SK-N-SH (cell line): ENCODE results near the gene ARHGEF40.

Experiments used
- CHD2 ChIP-seq: fragments of 150-350 bp; IDR thresholded peaks from 2 replicates; pipeline ENCODE4 v1.6.1; 2018; ENCODE audit warnings: low read length; ENCODE audit not compliant: partially characterized antibody
- JUND ChIP-seq: IDR thresholded peaks from 2 replicates; pipeline ENCODE4 v1.4.0; 2012
- POLR2AphosphoS5 ChIP-seq: IDR thresholded peaks from 2 replicates; pipeline ENCODE4 v1.6.1; 2012; ENCODE audit warnings: low read depth, low read length
- RFX5 ChIP-seq: IDR thresholded peaks from 2 replicates; pipeline ENCODE4 v1.6.1; 2012; ENCODE audit warnings: mild to moderate bottlenecking, improper control_type of control experiment, low read length
- SIN3A ChIP-seq: IDR thresholded peaks from 2 replicates; pipeline ENCODE4 v1.6.1; 2012; ENCODE audit warnings: low read depth, mild to moderate bottlenecking, low read length, moderate library complexity, borderline replicate concordance
- TAF1 ChIP-seq: IDR thresholded peaks from 2 replicates; pipeline ENCODE4 v1.6.1; 2012; ENCODE audit warnings: low read depth, mild to moderate bottlenecking, low read length, moderate library complexity, borderline replicate concordance
- TF ChIP-seq, protein P1 (sequence below): fragments of 200-600 bp; sonication (generic); IDR thresholded peaks from 2 replicates; pipeline ENCODE4 v1.6.1; 2017; ENCODE audit warnings: antibody characterized with exemption, mild to moderate bottlenecking, moderate library complexity

DNA sequence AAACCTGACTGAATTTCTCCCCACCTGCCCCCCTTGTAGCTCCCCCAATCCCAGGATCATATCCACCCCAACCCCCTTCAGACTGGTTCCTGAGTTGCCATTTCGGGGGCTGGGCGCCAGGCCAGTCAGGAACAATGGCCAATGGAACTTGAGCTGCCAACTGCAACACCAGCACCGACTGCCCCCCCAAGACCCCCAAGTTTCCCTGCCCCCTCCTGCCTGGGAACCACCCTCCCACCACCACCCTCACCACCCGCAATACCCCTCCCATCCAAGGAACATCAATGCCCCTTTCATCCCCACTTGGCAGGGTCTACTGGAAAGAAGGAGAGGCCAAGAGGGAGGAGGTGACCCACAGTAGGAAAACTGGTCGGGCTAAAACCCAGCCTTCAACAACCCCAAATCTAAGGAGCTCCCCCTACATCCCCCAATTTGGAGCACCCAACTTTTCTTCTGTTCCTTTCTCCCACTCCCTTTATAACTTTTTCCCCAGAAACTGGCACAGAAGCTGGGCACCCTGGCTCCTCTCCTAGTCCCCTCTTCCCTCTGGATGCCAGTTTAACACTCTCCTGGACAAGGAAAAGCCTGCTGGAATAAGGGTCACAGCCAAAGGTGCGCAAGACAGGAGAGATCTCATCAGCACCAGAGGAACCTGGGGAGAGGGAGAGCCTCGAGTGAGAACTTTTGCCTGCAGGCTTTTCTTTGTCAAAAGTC is 43.7 kb upstream of the ARHGEF40 start:
- no peak for TF ChIP-seq POLR2AphosphoS5
- TF ChIP-seq, protein P1, sequence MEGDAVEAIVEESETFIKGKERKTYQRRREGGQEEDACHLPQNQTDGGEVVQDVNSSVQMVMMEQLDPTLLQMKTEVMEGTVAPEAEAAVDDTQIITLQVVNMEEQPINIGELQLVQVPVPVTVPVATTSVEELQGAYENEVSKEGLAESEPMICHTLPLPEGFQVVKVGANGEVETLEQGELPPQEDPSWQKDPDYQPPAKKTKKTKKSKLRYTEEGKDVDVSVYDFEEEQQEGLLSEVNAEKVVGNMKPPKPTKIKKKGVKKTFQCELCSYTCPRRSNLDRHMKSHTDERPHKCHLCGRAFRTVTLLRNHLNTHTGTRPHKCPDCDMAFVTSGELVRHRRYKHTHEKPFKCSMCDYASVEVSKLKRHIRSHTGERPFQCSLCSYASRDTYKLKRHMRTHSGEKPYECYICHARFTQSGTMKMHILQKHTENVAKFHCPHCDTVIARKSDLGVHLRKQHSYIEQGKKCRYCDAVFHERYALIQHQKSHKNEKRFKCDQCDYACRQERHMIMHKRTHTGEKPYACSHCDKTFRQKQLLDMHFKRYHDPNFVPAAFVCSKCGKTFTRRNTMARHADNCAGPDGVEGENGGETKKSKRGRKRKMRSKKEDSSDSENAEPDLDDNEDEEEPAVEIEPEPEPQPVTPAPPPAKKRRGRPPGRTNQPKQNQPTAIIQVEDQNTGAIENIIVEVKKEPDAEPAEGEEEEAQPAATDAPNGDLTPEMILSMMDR = no peak
- TF ChIP-seq RFX5 = no peak
- TF ChIP-seq TAF1 = no peak
- TF ChIP-seq CHD2 = no peak
- TF ChIP-seq JUND = no peak
- no peak for TF ChIP-seq SIN3A
